Measurements from ENCODE around the gene SDR42E1.
A peak's percentile ranks its signal among the peaks of the same experiment; 100 is the strongest.
"Not testable (repeated sequence)": the region's sequence is repeated elsewhere in the genome, so short reads cannot be mapped to it uniquely, and the experiment has no call there.

The SDR42E1 gene

DNA sequence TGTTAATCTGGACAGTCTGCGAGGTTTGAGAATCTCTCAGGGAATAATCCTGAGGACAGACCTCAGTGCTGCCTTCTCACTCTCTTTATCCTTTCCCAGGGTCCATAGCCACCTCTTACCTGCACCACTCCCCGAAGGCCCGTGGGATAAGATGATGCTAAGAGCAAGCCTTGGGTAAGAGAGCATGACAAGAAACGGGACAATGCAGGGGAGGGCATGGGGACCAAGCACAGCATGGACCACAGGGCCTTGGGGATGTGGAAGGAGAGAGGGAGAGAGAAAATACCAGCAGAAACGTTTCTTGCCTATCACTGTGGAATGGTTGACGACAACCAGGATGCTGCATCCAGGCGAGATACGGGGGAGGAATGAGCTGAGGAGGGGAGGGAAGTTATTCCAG lies 8.3 kb upstream of the SDR42E1 start:
- no peak overlapping the region for H3K4me3 ChIP-seq (ENCODE audit: low read length)
- TF ChIP-seq, protein P1, sequence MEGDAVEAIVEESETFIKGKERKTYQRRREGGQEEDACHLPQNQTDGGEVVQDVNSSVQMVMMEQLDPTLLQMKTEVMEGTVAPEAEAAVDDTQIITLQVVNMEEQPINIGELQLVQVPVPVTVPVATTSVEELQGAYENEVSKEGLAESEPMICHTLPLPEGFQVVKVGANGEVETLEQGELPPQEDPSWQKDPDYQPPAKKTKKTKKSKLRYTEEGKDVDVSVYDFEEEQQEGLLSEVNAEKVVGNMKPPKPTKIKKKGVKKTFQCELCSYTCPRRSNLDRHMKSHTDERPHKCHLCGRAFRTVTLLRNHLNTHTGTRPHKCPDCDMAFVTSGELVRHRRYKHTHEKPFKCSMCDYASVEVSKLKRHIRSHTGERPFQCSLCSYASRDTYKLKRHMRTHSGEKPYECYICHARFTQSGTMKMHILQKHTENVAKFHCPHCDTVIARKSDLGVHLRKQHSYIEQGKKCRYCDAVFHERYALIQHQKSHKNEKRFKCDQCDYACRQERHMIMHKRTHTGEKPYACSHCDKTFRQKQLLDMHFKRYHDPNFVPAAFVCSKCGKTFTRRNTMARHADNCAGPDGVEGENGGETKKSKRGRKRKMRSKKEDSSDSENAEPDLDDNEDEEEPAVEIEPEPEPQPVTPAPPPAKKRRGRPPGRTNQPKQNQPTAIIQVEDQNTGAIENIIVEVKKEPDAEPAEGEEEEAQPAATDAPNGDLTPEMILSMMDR (IDR thresholded peaks at IDR 0.05; ENCODE audit: insufficient read depth, low read depth, low read length, missing control alignments) = no peak
- DNase-seq (ENCODE audit: low read depth) = no peak

DNA sequence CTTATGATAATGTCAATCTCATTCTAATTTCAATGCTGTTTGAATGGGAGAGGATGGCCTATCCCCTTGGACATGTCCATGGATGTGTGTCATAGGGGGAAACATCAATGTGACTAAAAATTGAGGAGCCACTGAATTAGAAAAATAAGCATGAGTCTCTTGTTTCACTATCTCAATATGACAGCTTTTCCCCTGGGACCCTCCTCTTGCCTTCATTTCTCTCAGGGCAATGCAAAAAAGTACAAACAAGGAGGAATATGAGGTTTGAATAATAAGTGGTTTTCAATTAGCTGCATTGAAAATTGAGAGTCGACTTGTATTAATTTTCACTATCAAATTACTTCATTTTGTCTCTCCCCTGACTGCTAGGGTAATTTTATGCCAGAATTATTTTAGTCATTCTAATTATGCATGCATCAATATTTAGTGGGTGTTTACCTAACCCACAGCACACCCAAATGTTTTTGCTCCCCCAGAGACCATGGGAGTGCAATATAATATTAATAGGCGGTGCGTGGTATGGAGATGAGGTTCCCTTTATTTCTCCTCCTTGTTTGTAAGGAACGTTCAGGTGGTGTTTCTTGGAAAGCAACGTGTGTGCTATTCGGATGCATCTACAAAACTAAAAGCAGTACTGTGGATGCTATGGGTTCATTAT lies 6.8 kb upstream of the SDR42E1 start:
- TF ChIP-seq, protein P1 (IDR thresholded peaks at IDR 0.05; ENCODE audit: insufficient read depth, low read depth, low read length, missing control alignments) = no peak
- no peak for DNase-seq (ENCODE audit: low read depth)
- no peak overlapping the region for H3K4me3 ChIP-seq (ENCODE audit: low read length)

DNA sequence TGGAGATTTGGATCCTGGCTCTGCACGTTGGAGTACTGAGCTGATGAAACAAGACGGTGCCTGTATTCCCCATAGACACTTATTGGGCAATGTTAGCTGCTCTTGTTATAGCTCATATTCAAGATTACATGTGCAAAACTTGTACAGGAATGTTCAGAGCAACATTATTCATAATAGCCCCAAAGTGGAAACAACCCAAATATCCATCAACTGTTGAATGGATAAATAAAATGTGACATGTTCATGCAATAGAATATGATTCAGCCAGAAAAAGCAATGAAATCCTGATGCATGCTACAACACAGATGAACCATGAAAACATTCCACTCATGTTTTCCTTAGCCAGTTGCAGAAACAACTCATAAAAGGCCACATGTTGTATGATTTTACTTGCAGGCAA lies 5.7 kb upstream of the SDR42E1 start:
- TF ChIP-seq, protein P1 (IDR thresholded peaks at IDR 0.05; ENCODE audit: insufficient read depth, low read depth, low read length, missing control alignments) = no peak
- DNase-seq (ENCODE audit: low read depth) = peak; percentile 86
- H3K4me3 ChIP-seq (ENCODE audit: low read length) = no peak overlapping the region

DNA sequence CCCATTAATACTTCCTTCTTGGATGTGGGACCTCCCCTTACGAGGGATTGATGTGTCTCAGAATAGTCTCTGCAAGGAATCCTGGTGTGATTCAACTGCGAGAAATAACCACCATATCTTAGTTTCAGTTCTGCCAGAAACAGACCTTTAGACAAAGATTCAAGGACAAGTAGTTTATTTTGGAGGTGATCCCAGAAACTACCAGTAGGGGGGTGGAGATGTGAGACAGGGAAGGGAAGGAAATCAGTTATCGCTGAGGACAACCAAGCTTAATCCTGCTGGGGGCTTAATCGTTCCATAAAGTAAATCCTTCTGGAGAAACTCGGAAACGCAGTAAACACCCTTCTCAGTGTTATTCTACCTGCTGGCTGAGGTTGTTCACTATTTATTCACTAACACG lies 5.0 kb upstream of the SDR42E1 start:
- TF ChIP-seq, protein P1 (IDR thresholded peaks at IDR 0.05; ENCODE audit: insufficient read depth, low read depth, low read length, missing control alignments) = peak; percentile 55
- peak; percentile 56 for DNase-seq (ENCODE audit: low read depth)
- no peak overlapping the region for H3K4me3 ChIP-seq (ENCODE audit: low read length)

DNA sequence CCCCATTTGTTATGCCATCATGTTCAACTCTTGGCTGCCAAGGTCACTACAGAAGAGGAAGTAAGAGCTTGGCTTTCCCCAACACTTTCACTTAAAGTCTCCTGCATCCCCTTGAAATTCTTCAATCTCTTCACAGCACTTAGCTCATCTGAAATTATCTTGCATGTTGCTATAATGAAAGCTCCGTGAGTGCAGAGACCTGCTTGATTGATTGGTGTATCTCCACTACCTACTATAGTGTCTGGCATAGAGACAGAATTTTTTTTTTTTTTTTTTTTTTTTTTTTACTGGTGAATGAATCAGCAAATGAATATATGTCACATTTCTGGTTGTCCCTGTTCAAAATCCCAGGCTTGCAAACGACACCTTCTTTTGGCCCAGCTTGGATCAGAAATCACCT lies 1.9 kb upstream of the SDR42E1 start:
- TF ChIP-seq, protein P1 (IDR thresholded peaks at IDR 0.05; ENCODE audit: insufficient read depth, low read depth, low read length, missing control alignments) = no peak
- no peak for DNase-seq (ENCODE audit: low read depth)
- no peak overlapping the region for H3K4me3 ChIP-seq (ENCODE audit: low read length)

DNA sequence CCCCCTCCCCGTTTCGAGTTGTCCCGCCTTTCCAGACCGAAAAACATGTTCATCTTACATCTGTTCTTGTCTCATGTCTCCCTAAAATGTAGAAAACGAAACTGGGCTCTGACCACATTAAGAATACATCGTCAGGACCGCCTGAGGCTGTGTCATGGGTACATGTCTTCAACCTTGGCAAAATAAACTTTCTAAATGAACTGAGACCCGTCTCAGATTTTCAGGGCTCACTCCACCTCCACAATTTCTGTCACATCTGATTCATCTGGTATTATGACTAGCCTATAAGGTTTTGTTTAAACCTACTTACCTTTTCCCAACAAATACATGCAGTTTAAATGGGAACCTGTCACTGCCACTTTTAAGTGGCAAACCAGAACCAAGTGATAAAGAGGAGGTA lies 621 bp downstream of the SDR42E1 start:
- no peak for DNase-seq (ENCODE audit: low read depth)
- TF ChIP-seq, protein P1 (IDR thresholded peaks at IDR 0.05; ENCODE audit: insufficient read depth, low read depth, low read length, missing control alignments) = no peak
- H3K4me3 ChIP-seq (ENCODE audit: low read length) = peak overlapping the region; percentile 75

DNA sequence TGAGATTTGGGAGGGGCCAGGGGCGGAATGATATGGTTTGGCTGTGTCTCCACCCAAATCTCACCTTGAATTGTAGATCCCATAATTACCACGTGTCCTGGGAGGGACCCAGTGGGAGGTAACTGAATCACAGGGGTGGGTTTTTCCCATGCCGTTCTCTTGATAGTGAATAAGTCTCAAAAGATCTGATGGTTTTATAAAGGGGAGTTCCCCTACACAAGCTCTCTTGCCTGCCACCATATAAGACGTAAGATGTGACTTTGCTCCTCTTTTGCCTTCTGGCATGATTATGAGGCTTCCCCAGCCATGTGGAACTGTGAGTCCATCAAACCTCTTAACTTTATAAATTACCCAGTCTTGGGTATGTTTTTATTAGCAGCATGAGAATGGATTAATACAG lies 1.5 kb downstream of the SDR42E1 start:
- H3K4me3 ChIP-seq (ENCODE audit: low read length); DNase-seq (ENCODE audit: low read depth): not testable (repeated sequence)
